MCF 10A (cell line): ENCODE data around the gene SEC24A. TPM values are rescaled to one million over a fixed set of nuclear protein-coding genes. Genes with fewer than 3 reads are reported as not detected.

Source experiments
- BruUV-seq: library from RNA; stranded (reverse); fragments of 400-500 nt; replicated peaks from 2 replicates; lab custom pipeline; 2021; lab: Mats Ljungman, UMichigan
- CTCF ChIA-PET: fragments of 300-600 bp; sonication (Branson Sonifier 250); formaldehyde crosslinking; extraction: SDS; loops from one replicate; lab custom pipeline; 2021; ENCODE audit warnings: antibody characterized with exemption, inconsistent platforms; lab: Yijun Ruan, JAX
- POLR2A ChIA-PET: fragments of 300-600, 350-650 bp; sonication (Branson Sonifier 250); formaldehyde crosslinking; extraction: SDS; loops from one replicate; lab custom pipeline; 2020; ENCODE audit warnings: antibody characterized with exemption, inconsistent platforms; lab: Yijun Ruan, JAX
- DNase-seq: peaks from one replicate; pipeline ENCODE4 v3.0.0-alpha.2; 2018; ENCODE audit not compliant: unreplicated experiment
- H3K27ac Mint-ChIP-seq: one replicate; pipeline ENCODE4 v1.8.0; 2022; ENCODE audit warnings: mild to moderate bottlenecking, low read depth, mixed read lengths; ENCODE audit not compliant: unreplicated experiment
- H3K27me3 Mint-ChIP-seq: one replicate; pipeline ENCODE4 v1.8.0; 2022; ENCODE audit warnings: mixed read lengths; ENCODE audit not compliant: insufficient read depth, unreplicated experiment
- H3K36me3 Mint-ChIP-seq: one replicate; pipeline ENCODE4 v1.8.0; 2022; ENCODE audit warnings: mild to moderate bottlenecking, moderate library complexity, mixed read lengths; ENCODE audit not compliant: insufficient read depth, unreplicated experiment
- H3K4me1 Mint-ChIP-seq: one replicate; pipeline ENCODE4 v1.8.0; 2022; ENCODE audit warnings: mixed read lengths; ENCODE audit not compliant: insufficient read depth, unreplicated experiment
- H3K4me3 Mint-ChIP-seq: one replicate; pipeline ENCODE4 v1.8.0; 2022; ENCODE audit warnings: mild to moderate bottlenecking, moderate library complexity, mixed read lengths; ENCODE audit not compliant: unreplicated experiment
- H3K9me3 Mint-ChIP-seq: one replicate; pipeline ENCODE4 v1.8.0; 2022; ENCODE audit warnings: mixed read lengths; ENCODE audit not compliant: unreplicated experiment
- CTCF ChIP-seq: fragments of 200-600 bp; IDR thresholded peaks from one replicate; pipeline ENCODE4 v1.8.0; 2022; ENCODE audit warnings: antibody characterized with exemption, mild to moderate bottlenecking; ENCODE audit not compliant: unreplicated experiment
- intact Hi-C: fragments of 100-400 bp; cut with micrococcal nuclease; formaldehyde crosslinking; loops from 2 replicates; pipeline ENCODE4 v1.14.1; 2022
- total RNA-seq: library from RNA; stranded (reverse); gene quantifications from 2 replicates; pipeline ENCODE4 v1.2.3, GENCODE V29; 2022

Gene SEC24A
- total RNA-seq, 1 experiment from 2014 or later: 41.4 TPM

GRCh38 chr5:134724872-134725271, 76.3 kb downstream of the SEC24A start:
- DNase-seq: no peak
- H3K4me3 Mint-ChIP-seq: no peak overlapping the region
- TF ChIP-seq CTCF: no peak
- intact Hi-C loops: no loop called here
- H3K36me3 Mint-ChIP-seq: peaks cover 56% of the 10 kb centered on the region
- CTCF ChIA-PET: interaction anchor here (0.6 kb wide), 1 partner anchor 135 kb away, joined by 3 read pairs; no protein-coding TSS in a partner anchor
- no peaks in the 10 kb centered on the region for H3K27me3 Mint-ChIP-seq
- no TSS peak for BruUV-seq
- no peaks in the 10 kb centered on the region for H3K9me3 Mint-ChIP-seq
- no peaks in the 10 kb centered on the region for H3K4me1 Mint-ChIP-seq
- H3K27ac Mint-ChIP-seq: no peak overlapping the region
- POLR2A ChIA-PET: interaction anchor here (0.9 to 2.8 kb wide), 4 partner anchors 8 to 47 kb away, joined by 3 to 12 read pairs (median 4); no protein-coding TSS in a partner anchor

- CTCF ChIA-PET: interaction anchor here (0.6 to 0.9 kb wide), 5 partner anchors 11 to 353 kb away, joined by 3 to 4 read pairs (median 3); partner anchors contain the start of gene PCBD2
- BruUV-seq: no TSS peak
- Mint-ChIP-seq H3K4me1 (no peaks in the 10 kb centered on the region), H3K36me3 (no peaks in the 10 kb centered on the region), H3K4me3 (no peak overlapping the region), H3K27ac (no peak overlapping the region), H3K27me3 (no peaks in the 10 kb centered on the region), H3K9me3 (no peaks in the 10 kb centered on the region)
- intact Hi-C loops: no loop called here
- POLR2A ChIA-PET: interaction anchor here (1.3 kb wide), 1 partner anchor 85 kb away, joined by 4 read pairs; the partner anchor contains the start of gene SEC24A
- DNase-seq: no peak
- no peak for TF ChIP-seq CTCF
Observed at GRCh38 chr5:134732819-134733218, 84.2 kb downstream of the SEC24A start.

- intact Hi-C loops: loop anchor here (5.0 kb wide), 1 partner anchor 208 kb away; the partner anchor contains the start of gene JADE2
- no peaks in the 10 kb centered on the region for H3K9me3 Mint-ChIP-seq
- POLR2A ChIA-PET: interaction anchor here (0.7 to 1.2 kb wide), 3 partner anchors 10 to 607 kb away, joined by 3 to 4 read pairs (median 3); partner anchors contain the start of gene SKP1
- CTCF ChIA-PET: interaction anchor here (0.6 to 2.1 kb wide), 3 partner anchors 23 to 566 kb away, joined by 3 to 5 read pairs (median 3); partner anchors contain the start of genes DDX46 and PCBD2
- no peak overlapping the region for H3K27ac Mint-ChIP-seq
- TF ChIP-seq CTCF: no peak
- no peaks in the 10 kb centered on the region for H3K27me3 Mint-ChIP-seq
- H3K36me3 Mint-ChIP-seq: no peaks in the 10 kb centered on the region
- no TSS peak for BruUV-seq
- H3K4me3 Mint-ChIP-seq: no peak overlapping the region
- H3K4me1 Mint-ChIP-seq: peaks cover 9% of the 10 kb centered on the region
- no peak for DNase-seq
Observed at GRCh38 chr5:134735243-134735642, 86.7 kb downstream of the SEC24A start.

- H3K4me1 Mint-ChIP-seq: peaks cover 17% of the 10 kb centered on the region
- H3K27me3 Mint-ChIP-seq: no peaks in the 10 kb centered on the region
- ChIA-PET CTCF (interaction anchor here (0.5 to 2.1 kb wide), 4 partner anchors 22 to 433 kb away, joined by 3 to 5 read pairs (median 4); partner anchors contain the start of genes DDX46 and PCBD2), POLR2A (interaction anchor here (0.5 to 11.8 kb wide), 5 partner anchors 10 to 559 kb away, joined by 3 to 156 read pairs (median 3); partner anchors contain the start of genes DDX46 and SKP1)
- H3K9me3 Mint-ChIP-seq: no peaks in the 10 kb centered on the region
- BruUV-seq: no TSS peak
- TF ChIP-seq CTCF: no peak
- no peak overlapping the region for H3K27ac Mint-ChIP-seq
- no peak for DNase-seq
- no peak overlapping the region for H3K4me3 Mint-ChIP-seq
- peaks cover 5% of the 10 kb centered on the region for H3K36me3 Mint-ChIP-seq
- intact Hi-C loops: loop anchor here (5.0 kb wide), 1 partner anchor 209 kb away; the partner anchor contains the start of gene JADE2
Observed at GRCh38 chr5:134736173-134736812, 87.7 kb downstream of the SEC24A start.
